ENCODE measurements around the gene SH2B3.
A peak's percentile ranks its signal among the peaks of the same experiment; 100 is the strongest.
"Not testable (repeated sequence)": the region's sequence is repeated elsewhere in the genome, so short reads cannot be mapped to it uniquely, and the experiment has no call there.

SH2B3 gene

DNA sequence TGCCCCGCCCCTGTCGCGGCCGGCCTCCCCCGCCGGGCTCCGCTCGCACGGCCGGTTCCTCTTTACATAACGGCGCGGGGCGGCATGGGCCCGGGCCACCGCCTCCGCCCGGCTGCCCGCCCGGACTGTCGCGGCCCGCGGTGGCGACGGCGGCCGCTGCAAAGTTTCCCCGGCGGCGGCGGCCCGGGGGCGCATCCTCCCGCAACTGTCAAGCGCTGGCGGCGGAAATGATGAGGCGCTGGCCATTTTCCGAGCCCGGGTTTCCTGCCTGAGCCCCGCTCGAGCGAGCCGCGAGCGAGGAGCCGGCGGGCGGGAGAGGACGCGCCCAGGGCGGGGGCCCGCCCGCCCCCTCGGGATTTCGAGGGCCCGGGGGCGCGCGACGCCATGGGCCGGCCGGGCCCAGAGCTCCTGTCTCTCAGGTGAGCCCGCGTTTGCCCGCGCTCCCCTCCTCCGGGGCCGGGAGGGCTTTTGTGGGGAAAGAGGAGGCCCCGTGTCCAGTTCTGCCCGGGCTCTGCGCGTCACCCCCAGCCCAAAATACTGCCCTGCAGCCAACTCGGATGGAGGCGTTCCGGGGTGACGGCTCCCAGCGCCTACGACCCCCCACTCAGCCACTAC, at the start of gene SH2B3:
Gene SH2B3, plus strand, starts transcription at position 65 of the 615 bp plus-strand sequence. CDS start 12,223 bp downstream, outside the sequence.
- no peak for DNase-seq

DNA sequence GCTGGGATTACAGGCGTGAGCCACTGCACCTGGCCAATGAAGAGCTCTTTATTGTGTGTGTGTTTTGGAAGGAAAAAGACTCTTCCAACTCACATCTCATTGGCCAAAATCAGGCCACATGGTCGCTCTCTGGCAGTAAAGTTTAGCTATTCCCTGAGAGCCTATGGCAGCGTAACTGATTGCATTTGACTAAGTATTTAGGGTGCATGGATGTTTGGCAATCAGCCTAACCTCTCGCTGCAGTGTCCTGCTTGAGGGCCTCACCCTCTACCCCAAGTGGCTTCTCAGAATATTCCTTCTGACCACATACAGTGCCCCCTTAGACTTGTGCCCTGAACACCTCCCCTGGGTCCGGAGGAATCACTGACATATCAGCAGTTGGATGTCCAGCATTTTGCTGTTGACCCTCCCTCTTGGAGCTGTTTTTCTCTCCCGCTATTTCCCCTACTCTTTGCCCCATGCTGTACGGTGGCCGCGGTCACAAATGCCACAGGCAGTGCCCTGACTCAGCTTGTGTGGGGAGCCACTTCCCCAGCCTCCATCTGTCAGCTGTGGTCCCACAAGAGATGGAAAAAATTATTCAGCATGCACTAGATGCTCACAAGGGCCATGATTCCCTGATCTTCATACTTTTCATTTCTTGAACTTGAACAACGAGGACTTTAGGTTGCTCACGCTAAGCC, 46.4 kb upstream of the SH2B3 start:
- DNase-seq, result no peak

DNA sequence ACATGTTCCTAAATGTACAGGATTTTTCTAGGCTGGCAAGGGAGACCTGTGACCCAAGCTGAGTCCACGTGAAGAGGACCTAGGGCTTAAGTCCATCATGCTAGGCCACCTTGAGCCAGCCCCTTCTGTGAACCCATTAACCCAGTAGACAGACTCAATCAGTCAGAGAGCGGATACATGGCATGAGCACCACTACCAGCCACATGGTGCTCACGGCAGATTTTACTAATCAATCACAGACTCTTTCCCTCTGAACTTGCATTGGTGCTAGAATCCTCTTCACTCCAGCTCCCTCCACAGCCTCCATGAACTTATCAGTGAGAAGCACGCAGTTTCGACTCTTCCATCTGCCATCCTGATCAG, 45.8 kb upstream of the SH2B3 start:
- DNase-seq, result no peak

DNA sequence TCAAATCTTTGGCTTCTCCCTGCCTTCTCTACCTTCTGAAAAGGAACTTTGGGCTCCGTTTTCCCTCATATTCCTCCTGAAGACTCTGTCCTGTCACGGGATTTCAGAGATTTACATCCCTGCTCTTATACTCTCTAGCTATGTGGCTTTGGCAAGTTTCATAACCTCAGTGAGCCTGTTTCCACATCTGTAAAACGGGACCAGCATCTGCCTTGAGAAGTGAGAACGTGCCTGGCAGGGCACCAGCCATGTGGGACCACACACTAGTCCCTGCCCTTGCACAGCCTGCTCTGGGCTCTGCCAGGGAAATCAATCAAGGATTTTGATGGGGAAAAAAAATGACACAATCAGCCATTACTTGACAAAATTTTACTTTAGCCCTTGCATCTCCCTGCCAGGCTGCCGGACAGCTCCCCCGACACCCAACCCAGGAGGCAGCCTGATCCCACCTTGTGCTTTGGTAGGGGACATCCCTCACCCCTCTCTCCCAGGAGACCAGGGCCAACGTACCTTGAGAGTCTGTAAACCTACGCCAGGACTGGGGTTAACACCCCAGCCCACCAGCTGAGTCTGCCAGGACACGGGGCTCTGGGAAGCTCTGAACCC, 45.3 kb upstream of the SH2B3 start:
- DNase-seq, result no peak

DNA sequence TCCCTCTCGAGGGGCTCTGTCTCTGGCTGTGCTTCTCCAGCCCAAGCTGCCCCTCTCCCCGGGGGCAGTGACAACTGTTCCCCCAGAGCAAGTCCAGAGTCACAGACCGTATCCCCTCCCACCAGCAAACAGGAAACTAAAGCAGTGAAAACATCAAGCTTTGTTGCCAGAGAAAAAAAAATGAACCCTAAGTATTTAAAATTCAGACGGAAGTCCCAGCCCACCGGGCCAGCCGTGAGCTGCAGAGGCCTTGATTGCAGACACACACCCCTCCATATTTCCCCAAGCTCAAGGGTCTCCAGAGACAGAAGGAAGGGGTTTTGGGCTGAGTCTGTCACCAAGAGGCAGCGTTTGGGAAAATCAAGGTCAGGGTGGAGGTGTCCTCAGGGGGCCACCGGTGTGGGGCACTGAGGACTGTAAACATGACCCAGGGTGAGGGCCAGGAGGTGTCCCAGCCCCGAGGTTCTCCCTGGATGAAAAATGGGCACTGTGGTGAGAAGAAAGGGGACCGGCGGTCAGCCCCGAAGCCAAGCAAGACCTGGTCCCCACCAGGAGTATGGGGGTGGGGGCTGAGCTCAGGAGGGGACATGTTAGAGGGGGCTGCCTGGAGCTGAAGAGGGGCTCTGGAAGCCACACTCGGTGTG, 44.5 kb upstream of the SH2B3 start:
- no peak for DNase-seq

DNA sequence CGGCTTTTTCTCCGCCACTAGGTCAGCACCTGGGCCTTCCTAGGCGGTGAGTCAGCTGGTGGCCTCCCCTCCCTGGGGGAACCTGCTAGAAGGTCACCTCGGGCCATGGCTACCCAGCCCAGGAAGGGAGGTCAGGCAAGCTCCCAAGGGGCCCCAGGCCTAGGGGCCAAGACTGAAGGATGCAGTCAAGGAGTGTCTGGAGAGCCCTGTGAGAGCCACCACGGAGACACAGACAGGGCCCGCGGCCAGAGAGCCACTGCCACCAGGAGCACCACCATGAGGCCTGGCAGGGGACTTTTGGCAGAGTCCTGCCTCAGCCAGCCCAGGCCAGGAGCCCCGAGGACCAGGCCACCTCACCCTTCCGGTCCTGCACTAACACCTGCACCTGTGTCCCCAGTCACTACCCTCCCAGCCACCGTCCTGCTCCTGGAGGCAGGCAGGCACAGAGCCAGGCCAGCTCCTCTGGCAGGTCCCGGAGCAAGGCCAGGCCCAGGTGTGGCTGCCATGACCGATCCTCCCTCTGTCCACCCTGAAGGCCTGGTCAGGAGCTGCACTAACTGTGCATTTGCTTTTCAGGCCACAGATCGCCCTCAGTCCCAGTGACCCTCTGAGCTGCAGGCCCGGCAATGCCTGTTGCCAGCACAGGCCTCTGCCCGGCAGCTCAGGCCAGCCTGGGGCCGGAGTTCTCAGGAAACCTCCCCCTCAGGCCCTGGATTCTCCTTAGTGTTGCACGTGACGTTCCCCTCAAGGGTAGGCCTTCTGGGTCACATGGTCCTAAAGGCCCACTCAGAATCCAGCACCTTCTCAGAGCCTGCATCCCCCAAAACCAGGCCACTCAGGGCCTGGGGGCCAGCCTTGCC, 43.8 kb upstream of the SH2B3 start:
- DNase-seq, result no peak

DNA sequence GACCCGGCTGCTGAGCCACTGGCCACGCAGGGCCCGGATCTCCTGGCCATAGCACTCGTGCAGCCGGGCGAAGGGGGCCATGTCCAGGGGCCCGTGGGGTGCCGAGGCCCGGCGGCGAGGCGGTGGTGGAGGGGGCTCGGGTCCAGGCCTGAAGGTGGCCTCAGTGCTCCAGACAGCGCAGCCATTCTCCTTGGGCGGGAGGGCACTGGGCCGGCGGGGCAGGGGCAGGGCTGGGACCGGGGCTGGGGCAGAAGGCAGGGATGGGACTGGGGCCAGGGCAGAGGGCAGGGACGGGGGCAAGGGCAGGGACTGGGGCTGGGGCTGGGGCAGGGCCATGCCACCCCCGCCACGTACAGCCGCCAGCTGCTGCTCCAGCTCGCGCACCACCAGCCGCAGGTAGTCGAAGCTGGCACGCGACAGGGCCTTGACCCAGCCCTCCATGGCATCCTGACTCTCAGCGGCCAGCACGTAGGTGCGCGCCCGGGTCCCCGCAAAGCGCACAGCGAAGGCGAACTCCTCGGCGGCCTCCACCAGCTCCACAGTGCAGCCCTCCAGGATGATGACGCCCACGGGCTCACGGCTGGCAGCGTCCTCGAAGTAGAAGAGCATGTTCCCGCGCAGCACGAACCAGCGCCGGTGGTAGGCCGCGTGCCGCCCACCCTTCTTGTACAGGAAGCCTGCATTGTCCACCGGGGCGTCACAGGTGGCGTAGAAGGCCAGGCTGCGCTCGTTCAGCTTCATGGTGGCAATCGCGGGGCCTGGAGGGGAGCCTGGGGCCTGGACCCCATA, 42.8 kb upstream of the SH2B3 start:
- no peak for DNase-seq

DNA sequence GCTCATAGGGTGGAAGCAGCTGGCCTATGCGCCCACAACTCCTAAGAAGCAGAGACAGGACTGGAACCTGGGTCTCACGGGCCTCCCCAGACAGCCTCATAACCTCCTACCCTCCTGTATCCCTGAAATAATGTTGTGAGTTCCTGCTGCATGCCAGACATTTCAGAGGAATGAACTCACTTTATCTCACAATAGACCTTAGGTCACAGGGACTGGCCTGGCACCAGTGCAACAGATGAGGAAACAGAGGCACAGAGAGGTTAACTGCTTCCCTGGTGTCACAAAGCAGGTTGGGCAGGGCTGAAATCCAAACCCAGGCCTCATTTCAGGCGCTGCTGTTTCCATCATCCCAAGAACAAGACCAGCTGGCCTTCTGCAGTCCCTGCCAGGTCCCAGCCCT, 42.1 kb upstream of the SH2B3 start:
- no peak for DNase-seq

DNA sequence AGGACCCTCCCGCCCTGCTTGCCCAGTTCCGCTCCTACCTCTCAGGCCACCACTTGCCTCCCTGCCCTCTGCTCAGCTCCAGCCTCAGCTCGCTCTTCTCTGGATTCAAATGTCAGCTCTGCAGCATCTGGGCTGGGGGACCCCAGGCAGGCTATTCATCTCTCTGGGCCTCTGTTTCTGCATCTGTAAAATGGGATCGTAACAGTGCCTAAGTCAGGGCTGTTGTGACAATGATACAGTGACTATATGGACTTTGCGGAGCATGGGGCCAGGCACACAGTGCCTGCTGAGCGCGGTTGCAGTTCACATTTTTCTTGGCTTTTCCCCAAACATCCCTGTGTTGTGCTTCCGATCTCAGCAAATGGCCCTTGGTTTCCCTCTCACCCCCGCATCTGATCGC, 39.6 kb upstream of the SH2B3 start:
- DNase-seq, result no peak

DNA sequence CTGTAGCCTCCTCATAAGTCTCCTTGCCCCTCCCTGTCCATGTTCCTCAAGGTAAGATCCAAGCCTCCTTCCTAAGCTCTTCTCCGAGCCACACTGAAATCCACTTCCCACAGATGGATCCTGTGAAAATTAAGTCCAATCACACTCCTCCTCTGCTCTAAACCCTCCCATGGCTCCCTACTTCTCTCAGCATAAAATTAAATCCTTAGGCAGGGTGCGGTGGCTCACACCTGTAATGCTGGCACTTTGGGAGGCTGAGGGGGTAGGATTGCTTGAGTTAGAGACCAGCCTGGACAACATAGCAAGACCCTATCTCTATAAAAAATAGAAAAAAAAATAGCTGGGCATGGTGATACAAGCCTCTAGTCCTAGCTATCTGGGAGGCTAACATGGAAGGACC, 39.1 kb upstream of the SH2B3 start:
- DNase-seq, result no peak

DNA sequence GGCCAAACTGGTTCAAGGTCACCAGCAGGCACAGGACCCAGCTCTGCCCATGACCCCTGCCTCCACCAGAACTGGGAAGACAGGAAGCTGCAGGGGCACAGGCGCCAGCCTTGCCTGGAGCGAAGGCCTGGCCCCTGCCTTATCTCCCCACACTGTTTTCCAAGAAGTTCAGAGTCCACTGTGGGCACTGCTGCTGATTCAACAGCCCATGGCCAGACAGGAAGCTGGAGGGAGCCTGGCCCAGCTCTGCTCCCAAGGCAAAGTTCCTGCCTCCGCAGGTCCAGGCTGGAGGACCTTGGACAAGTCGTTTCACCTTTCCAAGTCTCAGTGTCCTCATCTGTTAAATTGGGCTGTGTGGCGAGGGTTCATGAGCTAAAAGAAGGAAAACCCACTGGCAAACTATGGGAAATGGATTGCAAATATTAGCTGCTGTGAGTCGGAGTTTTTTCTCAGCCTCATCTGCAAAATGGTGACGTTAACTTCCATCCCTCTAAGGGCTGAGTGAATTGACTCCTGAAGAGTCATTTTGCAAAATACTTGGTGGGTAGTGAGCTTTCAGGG, 38.0 kb upstream of the SH2B3 start:
- no peak for DNase-seq

DNA sequence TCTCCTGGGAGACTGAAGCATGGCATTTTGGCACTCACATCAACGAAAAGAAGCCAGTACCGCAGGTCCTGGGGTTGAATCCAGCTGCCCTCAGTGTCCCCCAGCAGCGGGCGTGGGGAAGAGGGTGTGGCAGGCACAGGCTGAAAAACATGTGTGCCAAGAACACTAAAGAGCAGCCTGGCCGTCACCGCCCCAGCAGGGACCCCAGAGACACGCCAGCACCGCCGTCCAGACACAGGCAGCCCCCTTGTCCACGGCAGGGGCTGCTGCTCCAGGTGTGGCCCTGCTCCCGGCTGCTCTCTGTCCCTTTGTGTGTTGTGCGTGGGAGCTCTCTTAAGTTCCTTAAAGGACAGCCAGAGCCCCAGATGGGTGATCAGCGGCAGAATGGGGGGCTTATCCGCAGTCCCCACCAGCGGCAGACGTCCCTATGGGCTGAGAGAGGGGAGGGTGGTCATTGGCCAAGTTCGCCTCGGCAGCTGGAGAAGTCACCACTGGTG, 37.4 kb upstream of the SH2B3 start:
- DNase-seq, result no peak

DNA sequence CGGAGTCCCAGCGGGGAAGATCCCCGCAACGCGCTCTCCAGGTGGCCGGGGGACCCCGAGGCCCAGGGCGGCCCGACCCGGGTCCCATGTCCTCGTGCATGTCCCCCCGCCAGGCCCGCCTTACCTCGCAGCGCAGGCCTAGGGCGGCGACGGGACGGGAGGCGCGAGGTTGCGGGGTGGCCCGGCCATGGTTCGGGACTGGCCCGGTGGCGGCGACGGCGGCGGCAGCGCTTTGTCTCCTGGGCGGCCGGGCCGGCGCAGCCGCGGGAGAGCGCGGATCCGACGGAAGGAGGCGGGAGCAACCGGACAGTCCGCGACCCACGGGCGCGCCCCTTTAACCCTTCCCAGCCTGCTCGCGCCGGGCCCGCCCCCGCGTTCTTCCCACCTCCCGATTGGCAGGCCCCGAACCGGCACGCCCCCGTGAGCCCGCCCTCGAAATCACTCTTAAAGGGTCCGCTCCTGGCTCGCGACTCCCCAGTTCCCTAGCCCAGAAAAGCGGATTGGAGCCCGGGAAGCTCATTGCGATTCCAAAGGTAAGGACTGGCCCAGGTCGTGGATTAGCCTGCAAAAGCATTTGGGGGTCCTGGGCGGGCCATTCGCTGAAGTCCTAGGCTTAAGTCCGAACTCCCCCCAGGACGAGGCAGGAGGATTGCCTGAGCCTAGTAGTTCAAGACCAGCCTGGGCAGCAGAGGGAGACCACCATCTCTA, 36.8 kb upstream of the SH2B3 start, which contains the start of gene PHETA1:
Gene PHETA1, minus strand, starts transcription at position 308 of the 708 bp plus-strand sequence. CDS start 5,668 bp downstream, outside the sequence.
- DNase-seq, result peak; percentile 55

DNA sequence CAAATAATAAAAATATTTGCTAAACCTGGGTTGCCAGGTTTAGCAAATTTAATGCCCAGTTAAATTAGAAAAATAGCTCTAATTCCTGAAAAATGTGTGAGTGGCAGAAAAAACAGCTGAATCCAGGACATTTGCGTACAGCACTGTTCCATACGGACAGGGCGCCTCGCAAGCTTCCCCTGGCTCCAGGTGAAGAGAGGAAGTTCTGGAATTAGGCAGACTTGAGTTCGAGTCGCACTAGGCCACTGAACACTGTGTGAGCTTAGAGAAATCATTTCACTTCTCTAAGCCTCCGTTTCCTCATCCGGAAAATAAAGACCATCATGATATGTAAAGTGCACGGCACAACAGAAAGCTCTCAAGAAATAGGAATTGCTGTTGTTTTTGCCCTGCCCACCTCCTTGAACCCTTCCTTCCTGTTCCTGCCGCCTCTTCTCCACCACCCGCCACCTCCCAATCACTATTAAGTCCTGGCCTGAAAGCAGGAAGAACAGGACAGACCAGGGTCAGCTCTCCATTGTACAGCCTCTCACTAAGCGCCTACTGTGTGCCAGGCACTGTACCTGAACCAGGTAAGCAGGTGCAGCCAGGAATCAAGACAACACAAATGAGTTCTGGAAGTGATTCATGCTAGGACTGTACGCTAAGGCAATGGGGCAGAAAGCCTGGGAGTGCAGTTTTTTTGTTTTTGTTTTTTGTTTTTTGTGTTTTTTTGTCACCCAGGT, 36.1 kb upstream of the SH2B3 start:
- DNase-seq, result no peak

DNA sequence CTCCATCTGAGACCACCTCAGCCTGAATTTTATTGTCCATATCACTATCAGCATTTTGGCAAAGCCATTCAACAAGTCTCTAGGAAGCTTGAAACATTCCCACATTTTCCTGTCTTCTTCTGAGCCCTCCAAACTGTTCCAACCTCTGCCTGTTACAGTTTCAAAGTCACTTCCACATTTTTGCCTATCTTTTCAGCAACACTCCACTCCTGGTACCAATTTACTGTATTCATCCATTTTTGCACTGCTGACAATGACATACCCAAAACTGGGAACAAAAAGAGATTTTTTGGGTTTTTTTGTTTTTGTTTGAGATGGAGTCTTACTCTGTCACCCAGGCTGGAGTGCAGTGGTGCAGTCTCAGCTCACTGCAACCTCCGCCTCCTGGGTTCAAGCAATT, 32.5 kb upstream of the SH2B3 start:
- DNase-seq, result not testable (repeated sequence)

DNA sequence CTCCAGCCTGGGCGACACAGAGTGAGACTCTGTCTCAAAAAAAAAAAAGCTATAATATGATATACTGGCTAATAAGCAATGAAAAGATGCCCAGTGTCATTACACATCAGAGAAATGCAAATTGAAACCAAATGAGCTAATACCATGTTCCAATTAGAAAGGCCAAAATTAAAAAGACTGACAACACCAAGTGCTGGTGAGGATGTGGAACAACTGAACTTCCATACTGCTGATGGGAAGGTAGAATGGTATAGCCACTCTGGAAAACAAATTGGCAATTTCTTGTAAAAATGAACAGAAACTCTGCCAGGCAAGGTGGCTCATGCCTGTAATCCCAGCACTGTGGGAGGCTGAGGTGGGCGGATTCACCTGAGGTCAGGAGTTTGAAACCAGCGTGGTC, 28.3 kb upstream of the SH2B3 start:
- DNase-seq, result no peak

DNA sequence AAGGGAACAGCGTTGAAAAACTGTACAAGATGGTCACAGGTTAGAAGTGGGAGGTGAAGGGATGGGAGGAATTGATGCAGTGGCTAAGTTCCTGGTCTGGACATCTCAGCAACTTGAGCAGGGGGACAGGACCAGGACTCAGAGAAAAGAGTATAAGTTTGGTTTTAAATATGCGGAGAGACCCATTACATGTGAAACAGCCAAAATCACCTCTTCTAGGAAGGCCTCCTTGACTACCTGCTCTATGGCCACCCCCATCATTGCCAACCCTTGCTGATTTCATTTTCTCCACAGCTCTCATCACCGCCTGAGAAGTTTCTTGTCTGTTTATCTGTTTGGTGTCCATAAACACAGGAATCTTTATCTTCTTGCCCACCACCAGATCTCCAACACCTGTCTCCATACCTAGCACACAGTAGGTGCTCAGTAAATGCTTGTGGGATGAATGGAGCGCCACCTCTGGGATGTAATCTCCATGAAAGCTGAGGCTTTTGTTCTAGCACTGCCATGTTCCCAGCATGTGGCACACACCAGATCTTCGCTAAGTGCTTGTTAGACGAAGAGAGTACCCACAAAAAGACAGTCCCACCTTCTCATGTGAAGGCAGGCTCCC, 25.7 kb upstream of the SH2B3 start:
- no peak for DNase-seq

DNA sequence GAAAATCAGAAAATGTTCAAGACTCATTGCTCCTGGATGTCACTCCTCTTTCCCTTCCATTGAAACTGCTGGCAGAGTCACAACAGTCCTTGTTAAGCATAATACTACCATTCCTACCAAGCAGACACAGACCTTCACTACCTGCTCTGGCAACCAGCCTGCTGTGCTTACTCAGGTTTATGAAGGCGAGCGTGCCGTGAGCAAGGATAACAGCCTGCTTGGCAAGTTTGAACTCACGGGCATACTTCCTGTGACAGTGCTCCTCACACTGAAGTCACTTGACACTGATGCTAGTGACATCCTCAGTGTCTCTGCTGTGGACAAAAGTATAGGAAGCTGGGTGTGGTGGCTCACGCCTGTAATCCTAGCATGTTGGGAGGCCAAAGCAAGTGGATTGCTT, 21.1 kb upstream of the SH2B3 start:
- DNase-seq, result no peak

DNA sequence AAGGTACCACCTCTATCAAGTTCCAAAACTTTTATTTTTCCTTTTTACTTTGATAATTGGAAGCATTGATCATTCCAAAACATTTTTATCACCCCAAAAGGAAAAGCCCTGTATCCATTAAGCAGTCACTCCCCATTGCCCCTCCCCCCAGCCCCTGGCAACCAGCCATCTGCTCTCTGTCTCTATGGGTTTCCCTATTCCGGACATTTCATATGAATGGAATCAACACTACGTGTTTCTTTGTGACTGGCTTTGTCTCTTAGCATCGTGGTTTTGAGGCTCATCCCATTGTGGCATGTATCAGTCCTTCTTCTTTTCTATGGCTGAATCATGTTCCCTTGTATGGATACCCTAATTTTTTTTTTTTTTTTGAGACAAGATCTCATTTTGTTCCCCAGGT, 18.8 kb upstream of the SH2B3 start:
- no peak for DNase-seq

Data from NCI-H1048 (cell line).